WERI-Rb-1 (cell line): Measurements from ENCODE around the gene KCNMA1.
A peak's percentile ranks its signal among the peaks of the same experiment; 100 is the strongest.

ENCODE experiments used
- DNase-seq: peaks from one replicate; pipeline ENCODE4 v3.0.0-alpha.2; 2020
- H3K27ac ChIP-seq: fragments of 250-450 bp; sonication (Bioruptor Pico); 2 replicates; pipeline ENCODE4 v1.5.1; 2020; ENCODE audit warnings: mild to moderate bottlenecking, moderate library complexity
- H3K27me3 ChIP-seq: fragments of 250-450 bp; sonication (Bioruptor Pico); 2 replicates; pipeline ENCODE4 v1.5.1; 2021; ENCODE audit warnings: mild to moderate bottlenecking, low read depth, moderate library complexity; ENCODE audit not compliant: insufficient read depth, severe bottlenecking
- H3K36me3 ChIP-seq: fragments of 250-450 bp; sonication (Bioruptor Pico); 2 replicates; pipeline ENCODE4 v1.5.1; 2020; ENCODE audit warnings: mild to moderate bottlenecking, moderate library complexity
- H3K4me3 ChIP-seq: 2 replicates; pipeline ENCODE4 v1.5.1; 2011; ENCODE audit warnings: low read depth, mild to moderate bottlenecking, control low read depth, low read length
- H3K9me3 ChIP-seq: fragments of 250-450 bp; sonication (Bioruptor Pico); 2 replicates; pipeline ENCODE4 v1.5.1; 2021; ENCODE audit warnings: mild to moderate bottlenecking, moderate library complexity; ENCODE audit not compliant: severe bottlenecking
- TF ChIP-seq, protein P1 (sequence below): IDR thresholded peaks from 2 replicates; pipeline ENCODE4 v1.5.1; 2011; ENCODE audit warnings: low read depth, mild to moderate bottlenecking, control low read depth, inconsistent platforms, low read length

KCNMA1 gene

DNA sequence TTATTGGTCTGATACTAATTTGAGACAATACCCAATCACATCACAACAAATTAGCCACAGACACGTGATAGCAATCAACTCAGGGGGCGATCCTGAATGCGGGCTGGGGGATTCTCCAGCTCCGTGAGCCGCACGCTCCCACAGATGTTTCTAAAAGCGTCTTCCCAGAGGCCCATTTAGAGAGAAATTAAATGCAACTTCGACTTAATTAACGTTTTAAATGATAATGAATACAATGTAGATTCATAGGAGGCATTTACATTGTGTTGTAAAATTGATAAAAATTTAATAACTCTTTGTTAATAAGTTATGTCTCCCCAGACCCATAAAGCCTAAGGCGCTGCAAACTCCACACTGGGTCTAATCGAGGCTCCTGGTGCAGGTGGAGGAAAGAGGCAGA is 642.6 kb downstream of the KCNMA1 start:
- no peak overlapping the region for H3K4me3 ChIP-seq
- no peaks in the 10 kb centered on the region for H3K9me3 ChIP-seq
- no peak for DNase-seq
- H3K27me3 ChIP-seq: no peaks in the 10 kb centered on the region
- H3K36me3 ChIP-seq: no peaks in the 10 kb centered on the region
- TF ChIP-seq, protein P1, sequence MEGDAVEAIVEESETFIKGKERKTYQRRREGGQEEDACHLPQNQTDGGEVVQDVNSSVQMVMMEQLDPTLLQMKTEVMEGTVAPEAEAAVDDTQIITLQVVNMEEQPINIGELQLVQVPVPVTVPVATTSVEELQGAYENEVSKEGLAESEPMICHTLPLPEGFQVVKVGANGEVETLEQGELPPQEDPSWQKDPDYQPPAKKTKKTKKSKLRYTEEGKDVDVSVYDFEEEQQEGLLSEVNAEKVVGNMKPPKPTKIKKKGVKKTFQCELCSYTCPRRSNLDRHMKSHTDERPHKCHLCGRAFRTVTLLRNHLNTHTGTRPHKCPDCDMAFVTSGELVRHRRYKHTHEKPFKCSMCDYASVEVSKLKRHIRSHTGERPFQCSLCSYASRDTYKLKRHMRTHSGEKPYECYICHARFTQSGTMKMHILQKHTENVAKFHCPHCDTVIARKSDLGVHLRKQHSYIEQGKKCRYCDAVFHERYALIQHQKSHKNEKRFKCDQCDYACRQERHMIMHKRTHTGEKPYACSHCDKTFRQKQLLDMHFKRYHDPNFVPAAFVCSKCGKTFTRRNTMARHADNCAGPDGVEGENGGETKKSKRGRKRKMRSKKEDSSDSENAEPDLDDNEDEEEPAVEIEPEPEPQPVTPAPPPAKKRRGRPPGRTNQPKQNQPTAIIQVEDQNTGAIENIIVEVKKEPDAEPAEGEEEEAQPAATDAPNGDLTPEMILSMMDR: no peak
- no peak overlapping the region for H3K27ac ChIP-seq

DNA sequence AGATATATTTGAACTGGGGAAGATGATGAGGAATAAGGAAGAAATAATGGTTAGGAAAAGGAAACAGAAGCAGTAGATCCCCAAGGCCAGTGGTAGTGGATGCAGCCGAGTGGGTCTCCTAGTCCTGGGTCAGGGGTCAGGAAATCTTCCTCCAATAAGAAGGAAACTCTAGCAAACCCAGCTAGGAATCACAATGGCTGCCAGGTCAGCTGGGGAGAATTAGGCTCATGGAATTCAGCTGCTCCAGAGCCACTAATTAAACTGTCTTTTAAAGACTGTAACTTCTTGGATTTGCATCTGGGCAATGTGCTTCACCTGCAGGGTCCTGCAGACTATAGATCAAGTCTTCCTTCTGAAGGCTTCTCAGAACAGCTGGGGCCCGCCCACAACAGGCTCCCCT is 644.4 kb downstream of the KCNMA1 start:
- TF ChIP-seq, protein P1: no peak
- Histone ChIP-seq H3K4me3 (no peak overlapping the region), H3K27me3 (no peaks in the 10 kb centered on the region), H3K9me3 (no peaks in the 10 kb centered on the region), H3K27ac (no peak overlapping the region), H3K36me3 (no peaks in the 10 kb centered on the region)
- DNase-seq: no peak

DNA sequence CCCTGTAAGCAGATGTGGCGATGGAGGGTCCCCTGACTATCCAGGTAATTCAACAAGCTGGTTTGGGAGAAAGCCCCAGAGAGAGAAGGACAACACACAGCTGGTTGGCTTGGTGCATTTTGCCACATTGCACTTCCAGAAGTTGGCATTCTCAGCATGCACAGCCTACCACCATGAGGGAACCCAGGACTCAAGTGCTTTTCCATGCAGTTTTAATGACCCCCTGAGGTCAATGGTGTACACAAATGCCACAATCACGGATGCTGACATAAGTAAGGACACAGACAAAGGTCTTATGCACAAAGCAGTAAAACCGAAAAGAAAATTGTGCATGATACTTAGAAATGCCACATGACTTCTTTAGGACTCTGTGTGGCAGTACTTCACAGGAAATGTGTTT is 645.1 kb downstream of the KCNMA1 start:
- TF ChIP-seq, protein P1: no peak

DNA sequence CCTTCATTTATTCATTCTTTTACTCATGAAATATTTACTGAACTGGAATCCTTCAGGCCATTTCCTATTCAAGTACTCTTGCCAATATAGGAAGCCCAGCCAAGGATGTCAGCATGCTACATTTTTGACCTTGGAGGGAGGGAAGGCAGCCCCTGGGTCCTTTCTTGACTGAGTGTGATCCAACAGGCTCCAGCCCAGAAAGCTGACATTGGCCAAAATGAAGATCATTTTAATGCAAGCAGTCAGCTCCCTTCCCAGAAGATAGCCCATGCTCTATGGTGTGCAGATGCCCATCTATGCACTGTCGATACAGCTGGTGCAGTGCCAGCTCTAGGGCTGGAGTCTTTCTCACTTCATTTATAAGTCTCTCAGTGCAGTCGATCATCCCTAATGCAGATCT is 646.0 kb downstream of the KCNMA1 start:
- Histone ChIP-seq H3K4me3 (no peak overlapping the region), H3K27ac (no peak overlapping the region), H3K9me3 (no peaks in the 10 kb centered on the region), H3K36me3 (no peaks in the 10 kb centered on the region), H3K27me3 (no peaks in the 10 kb centered on the region)
- no peak for DNase-seq
- TF ChIP-seq, protein P1: no peak

More for the DNA sequence above, 645.1 kb downstream of the KCNMA1 start:
- no peak overlapping the region for H3K4me3 ChIP-seq
- H3K9me3 ChIP-seq: no peaks in the 10 kb centered on the region
- no peak overlapping the region for H3K27ac ChIP-seq
- no peak for DNase-seq
- H3K27me3 ChIP-seq: no peaks in the 10 kb centered on the region
- no peaks in the 10 kb centered on the region for H3K36me3 ChIP-seq

DNA sequence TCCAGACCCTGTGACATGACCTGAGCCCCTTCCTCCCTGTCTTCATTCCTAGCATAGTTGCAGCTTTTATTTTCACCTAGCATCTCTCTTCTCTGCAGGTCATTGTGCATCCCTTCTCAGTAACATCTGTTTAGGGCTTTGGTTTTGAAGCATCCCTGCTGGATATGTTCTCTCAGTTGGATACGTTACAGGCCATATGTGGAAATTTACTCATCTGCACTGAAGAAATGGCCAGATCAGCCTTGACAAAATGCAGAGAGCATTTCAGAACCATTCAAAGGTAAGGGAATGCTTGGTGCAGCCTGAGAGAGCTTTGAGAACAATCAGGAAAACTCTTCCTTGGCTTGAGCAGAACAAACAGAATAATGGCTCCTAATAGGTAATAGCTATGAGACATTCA is 647.0 kb downstream of the KCNMA1 start:
- Histone ChIP-seq H3K27ac (no peak overlapping the region), H3K4me3 (no peak overlapping the region), H3K27me3 (no peaks in the 10 kb centered on the region), H3K36me3 (no peaks in the 10 kb centered on the region), H3K9me3 (no peaks in the 10 kb centered on the region)
- DNase-seq: no peak
- TF ChIP-seq, protein P1: no peak

DNA sequence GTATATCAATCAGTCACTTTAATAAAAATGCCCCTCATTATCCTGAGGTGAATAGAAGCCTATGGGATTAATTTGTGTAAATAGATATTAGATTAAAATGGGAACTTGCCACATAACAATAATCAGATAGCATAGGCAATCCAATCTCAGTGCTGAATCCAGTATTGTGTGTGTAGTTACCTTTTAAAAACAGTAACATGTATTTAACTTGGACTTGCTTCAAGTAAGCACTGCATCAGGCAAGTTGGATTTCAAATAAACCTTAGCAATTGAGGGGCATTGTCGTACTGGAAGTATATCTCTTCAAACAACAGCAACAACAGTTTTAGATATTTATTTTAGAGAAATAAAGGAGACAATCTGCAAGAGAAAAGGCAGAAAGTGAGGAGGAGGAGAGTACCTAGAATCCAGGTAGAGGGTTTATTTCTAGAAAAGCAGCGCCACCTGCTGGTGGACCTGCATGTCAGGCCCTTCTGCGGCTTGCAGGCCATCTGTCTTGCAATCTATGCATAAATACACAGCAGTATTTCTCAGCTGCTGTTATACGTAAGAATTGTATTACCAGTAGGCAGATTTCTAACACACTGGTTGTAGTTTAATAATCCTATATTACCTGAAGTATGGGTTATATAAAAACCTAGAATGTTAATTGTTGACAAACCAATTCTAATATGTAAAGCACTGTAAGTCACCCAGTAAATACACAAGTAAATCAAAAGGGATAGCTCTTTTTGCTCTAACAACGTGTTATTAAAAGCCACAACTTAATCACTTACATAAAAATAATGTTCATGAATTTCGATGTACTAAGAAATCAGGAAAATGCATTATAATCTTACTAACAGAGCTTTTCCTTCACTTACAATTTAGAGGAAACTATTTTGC is 652.8 kb downstream of the KCNMA1 start:
- DNase-seq: peak; percentile 80
- Histone ChIP-seq H3K27ac (no peak overlapping the region), H3K4me3 (no peak overlapping the region), H3K36me3 (no peaks in the 10 kb centered on the region), H3K9me3 (no peaks in the 10 kb centered on the region), H3K27me3 (no peaks in the 10 kb centered on the region)
- TF ChIP-seq, protein P1: peak; percentile 83
